Ishikawa (cell line): Measurements from ENCODE around the gene DBR1.

Experiments used
- CEBPB ChIP-seq: IDR thresholded peaks from 2 replicates; pipeline ENCODE4 v1.6.1; 2012
- CREB1 ChIP-seq: IDR thresholded peaks from 2 replicates; pipeline ENCODE4 v1.6.1; 2012; ENCODE audit warnings: low read depth
- EGR1 ChIP-seq: IDR thresholded peaks from 2 replicates; pipeline ENCODE4 v1.6.1; 2012
- EP300 ChIP-seq: IDR thresholded peaks from 2 replicates; pipeline ENCODE4 v1.6.1; 2012; ENCODE audit warnings: borderline replicate concordance
- FOXM1 ChIP-seq: IDR thresholded peaks from 2 replicates; pipeline ENCODE4 v1.6.1; 2012; ENCODE audit warnings: low read depth, borderline replicate concordance
- MAX ChIP-seq: IDR thresholded peaks from 2 replicates; pipeline ENCODE4 v1.6.1; 2012
- NFIC ChIP-seq: IDR thresholded peaks from 2 replicates; pipeline ENCODE4 v1.6.1; 2012
- RAD21 ChIP-seq: IDR thresholded peaks from 2 replicates; pipeline ENCODE4 v1.6.1; 2012; ENCODE audit warnings: low read depth
- REST ChIP-seq: IDR thresholded peaks from 2 replicates; pipeline ENCODE4 v1.6.1; 2012; ENCODE audit warnings: low read depth, mild to moderate bottlenecking
- TAF1 ChIP-seq: IDR thresholded peaks from 2 replicates; pipeline ENCODE4 v1.6.1; 2012; ENCODE audit warnings: low read depth, mild to moderate bottlenecking
- TCF12 ChIP-seq: IDR thresholded peaks from 2 replicates; pipeline ENCODE4 v1.6.1; 2012; ENCODE audit warnings: low read depth
- TEAD4 ChIP-seq: IDR thresholded peaks from 2 replicates; pipeline ENCODE4 v1.6.1; 2012
- USF1 ChIP-seq: IDR thresholded peaks from 2 replicates; pipeline ENCODE4 v1.6.1; 2012
- YY1 ChIP-seq: IDR thresholded peaks from 2 replicates; pipeline ENCODE4 v1.6.1; 2012; ENCODE audit warnings: low read depth
- ZBTB7A ChIP-seq: IDR thresholded peaks from 2 replicates; pipeline ENCODE4 v1.6.1; 2012; ENCODE audit warnings: low read depth

The DBR1 gene

GRCh38 chr3:138132239-138132638 is 42.5 kb downstream of the DBR1 start, which contains the start of gene A4GNT:
Gene A4GNT, minus strand, starts transcription at chr3:138132390. Its CDS starts 1,134 bp downstream, at chr3:138131256.
- TF ChIP-seq REST = no peak
- TF ChIP-seq ZBTB7A = no peak
- no peak for TF ChIP-seq YY1
- TF ChIP-seq CEBPB = no peak

GRCh38 chr3:138127636-138128365 is 46.9 kb downstream of the DBR1 start:
- TF ChIP-seq ZBTB7A = no peak
- no peak for TF ChIP-seq EP300
- no peak for TF ChIP-seq MAX
- no peak for TF ChIP-seq TCF12
- no peak for TF ChIP-seq REST
- no peak for TF ChIP-seq RAD21
- no peak for TF ChIP-seq CREB1
- TF ChIP-seq YY1 = no peak
- no peak for TF ChIP-seq TEAD4
- no peak for TF ChIP-seq TAF1
- TF ChIP-seq NFIC = no peak
- no peak for TF ChIP-seq FOXM1
- no peak for TF ChIP-seq USF1
- TF ChIP-seq CEBPB = no peak
- no peak for TF ChIP-seq EGR1

GRCh38 chr3:138125548-138126221 is 49.0 kb downstream of the DBR1 start:
- TF ChIP-seq MAX (no peak), RAD21 (no peak)

- TF ChIP-seq MAX (no peak), TCF12 (no peak), TEAD4 (no peak), YY1 (no peak), ZBTB7A (no peak), TAF1 (no peak), CREB1 (no peak), EP300 (no peak), USF1 (no peak), REST (no peak), FOXM1 (no peak), NFIC (no peak), RAD21 (no peak), CEBPB (no peak), EGR1 (no peak)
Observed at GRCh38 chr3:138124706-138125355, 49.9 kb downstream of the DBR1 start.
